ENCODE measurements around the gene ACACB.

ACACB gene

DNA sequence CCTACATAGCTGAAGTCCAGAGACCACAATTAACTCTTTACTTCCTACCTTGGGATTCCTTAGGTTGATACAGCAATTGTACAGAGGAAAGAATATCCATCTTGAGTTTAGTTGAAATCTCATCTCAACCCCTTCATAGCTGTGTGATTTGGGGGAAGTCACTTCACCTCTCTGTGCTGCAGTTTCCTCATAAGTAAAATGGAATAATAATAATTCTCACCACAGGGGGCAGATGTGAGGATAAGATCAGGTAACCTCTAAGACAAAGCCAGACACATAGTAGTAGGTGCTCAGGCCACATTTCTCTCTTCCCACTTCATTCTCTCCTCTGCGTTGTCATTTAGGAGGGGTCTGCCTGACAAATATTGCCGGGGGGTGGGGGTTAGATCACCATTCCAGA lies 186.0 kb downstream of the ACACB start:
- no peak for DNase-seq (ENCODE audit: low read depth)

DNA sequence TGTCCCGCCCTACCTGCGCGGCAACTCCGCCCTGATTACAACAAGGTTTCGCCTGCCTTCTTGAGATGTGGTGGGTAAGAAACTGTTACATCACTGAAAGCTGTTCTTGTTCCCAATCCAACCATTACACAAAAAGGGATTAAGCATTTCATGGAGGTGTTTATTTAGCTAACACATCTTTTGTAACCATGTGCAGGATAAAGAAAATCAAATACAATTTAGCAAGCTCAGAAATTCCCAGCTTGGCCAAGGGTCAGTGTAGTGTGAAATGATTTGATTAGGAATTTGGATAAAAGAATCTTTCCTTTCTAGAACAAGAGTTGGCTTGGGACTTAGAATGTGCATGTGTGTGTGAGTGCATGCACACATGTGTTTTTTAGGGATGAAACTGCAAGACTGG lies 186.4 kb downstream of the ACACB start:
- no peak for DNase-seq (ENCODE audit: low read depth)

GRCh38 chr12:109304485-109304884 lies 188.1 kb downstream of the ACACB start:
- DNase-seq (ENCODE audit: low read depth): no peak

GRCh38 chr12:109305547-109305946 lies 189.2 kb downstream of the ACACB start:
- DNase-seq (ENCODE audit: low read depth): no peak

GRCh38 chr12:109307051-109307450 lies 190.7 kb downstream of the ACACB start:
- no peak for DNase-seq (ENCODE audit: low read depth)

- DNase-seq (ENCODE audit: low read depth): no peak
Observed at GRCh38 chr12:109308534-109309380, 192.4 kb downstream of the ACACB start, which contains the start of gene FOXN4. FOXN4 (minus strand) TSS chr12:109309284; CDS start chr12:109308321, 963 bp downstream.

DNA sequence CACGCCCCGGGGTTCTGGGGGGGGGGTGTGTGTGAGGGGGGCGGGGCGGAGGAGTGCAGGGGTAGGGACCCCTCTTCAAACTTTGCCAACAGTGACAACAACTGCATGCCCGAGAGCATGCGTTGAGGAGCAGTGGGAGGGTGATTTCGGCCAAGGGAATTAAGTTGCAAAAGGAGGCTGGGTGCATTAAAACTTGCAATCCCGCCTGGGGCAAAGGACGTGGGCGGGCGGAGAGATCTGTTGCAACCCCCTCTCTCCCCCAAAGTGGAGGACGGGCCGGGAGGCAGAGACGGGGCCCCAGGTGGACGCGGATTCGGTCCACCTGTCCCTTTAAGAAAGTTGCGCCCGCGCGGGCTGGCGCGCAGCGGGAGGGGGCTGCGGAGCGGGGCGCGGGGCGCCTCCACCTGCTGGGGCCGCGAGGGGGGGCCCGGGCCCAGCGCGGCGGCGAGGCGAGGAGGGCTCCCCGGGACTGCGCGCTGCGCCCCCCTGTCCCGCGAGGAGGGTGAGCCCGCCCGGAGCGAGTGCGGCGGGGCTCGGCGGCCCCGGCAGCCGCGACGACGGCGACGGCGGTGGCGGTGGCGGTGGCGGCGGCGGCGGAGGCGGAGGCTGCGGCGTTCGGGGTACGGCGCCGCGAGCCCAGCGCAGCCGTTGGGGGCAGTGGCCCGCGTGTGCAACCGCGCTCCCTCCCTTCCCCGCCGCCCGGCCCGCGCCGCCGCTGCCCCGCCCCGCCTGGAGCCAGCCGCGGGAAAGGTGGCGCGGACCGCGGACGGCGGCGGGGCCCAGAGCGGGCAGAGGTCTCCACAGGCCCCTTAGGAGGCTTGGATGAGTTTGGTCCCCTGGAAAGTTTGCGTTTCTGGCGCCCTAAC lies 193.2 kb downstream of the ACACB start:
- no peak for DNase-seq (ENCODE audit: low read depth)

DNA sequence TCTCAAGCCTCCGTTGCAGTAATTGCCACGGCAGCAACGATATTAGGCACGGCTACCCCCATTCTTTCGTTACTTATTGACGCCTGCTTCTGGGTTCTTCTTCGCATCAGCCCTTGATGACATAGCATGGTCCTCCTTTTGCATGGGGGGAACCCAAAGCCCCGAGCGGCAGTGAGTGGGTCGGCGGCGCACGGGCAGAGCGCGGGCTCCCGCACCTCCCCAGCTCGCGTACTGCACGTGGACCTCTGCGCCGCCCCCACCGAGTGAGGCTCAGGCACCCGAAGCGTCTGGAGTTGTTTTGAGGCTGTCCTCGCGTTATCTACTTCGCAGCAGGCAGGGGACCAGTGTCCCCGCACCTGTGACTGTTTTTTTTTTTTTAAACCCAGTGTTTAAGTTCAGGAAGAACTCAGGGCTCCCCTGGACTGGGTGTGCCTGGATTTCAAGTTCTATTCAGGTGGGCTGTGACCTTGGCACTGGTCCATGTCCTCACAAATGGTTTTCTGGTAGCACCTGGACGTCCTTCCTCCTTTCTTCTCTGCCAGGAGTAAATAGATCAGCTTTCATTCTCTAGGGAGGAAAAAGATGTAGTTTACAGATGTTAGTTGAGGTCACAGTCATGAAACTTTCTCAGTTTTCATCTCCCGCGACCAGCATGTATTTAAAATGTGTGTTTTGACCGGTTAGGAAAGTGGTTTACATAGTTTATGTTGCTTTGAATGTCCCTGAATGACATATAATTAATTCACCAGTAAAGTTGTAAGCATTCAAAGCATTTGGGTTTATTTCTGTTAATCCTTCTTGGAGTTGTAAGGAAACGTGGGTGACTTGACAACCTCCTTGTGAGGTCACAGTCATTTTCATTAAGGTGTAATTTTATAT lies 194.1 kb downstream of the ACACB start:
- no peak for DNase-seq (ENCODE audit: low read depth)
